B cell (primary cell): ENCODE measurements around the gene F12.

ENCODE experiments used
- EZH2 ChIP-seq: IDR thresholded peaks from 2 replicates; pipeline ENCODE4 v1.6.1; 2012; ENCODE audit warnings: borderline replicate concordance, low read depth, mild to moderate bottlenecking, moderate library complexity, low read length; ENCODE audit not compliant: insufficient read depth, poor library complexity, severe bottlenecking
- TF ChIP-seq, protein P1 (sequence below): fragments of 200-600 bp; IDR thresholded peaks from one replicate; pipeline ENCODE4 v1.8.0; 2022; ENCODE audit warnings: antibody characterized with exemption, mild to moderate bottlenecking

DNA sequence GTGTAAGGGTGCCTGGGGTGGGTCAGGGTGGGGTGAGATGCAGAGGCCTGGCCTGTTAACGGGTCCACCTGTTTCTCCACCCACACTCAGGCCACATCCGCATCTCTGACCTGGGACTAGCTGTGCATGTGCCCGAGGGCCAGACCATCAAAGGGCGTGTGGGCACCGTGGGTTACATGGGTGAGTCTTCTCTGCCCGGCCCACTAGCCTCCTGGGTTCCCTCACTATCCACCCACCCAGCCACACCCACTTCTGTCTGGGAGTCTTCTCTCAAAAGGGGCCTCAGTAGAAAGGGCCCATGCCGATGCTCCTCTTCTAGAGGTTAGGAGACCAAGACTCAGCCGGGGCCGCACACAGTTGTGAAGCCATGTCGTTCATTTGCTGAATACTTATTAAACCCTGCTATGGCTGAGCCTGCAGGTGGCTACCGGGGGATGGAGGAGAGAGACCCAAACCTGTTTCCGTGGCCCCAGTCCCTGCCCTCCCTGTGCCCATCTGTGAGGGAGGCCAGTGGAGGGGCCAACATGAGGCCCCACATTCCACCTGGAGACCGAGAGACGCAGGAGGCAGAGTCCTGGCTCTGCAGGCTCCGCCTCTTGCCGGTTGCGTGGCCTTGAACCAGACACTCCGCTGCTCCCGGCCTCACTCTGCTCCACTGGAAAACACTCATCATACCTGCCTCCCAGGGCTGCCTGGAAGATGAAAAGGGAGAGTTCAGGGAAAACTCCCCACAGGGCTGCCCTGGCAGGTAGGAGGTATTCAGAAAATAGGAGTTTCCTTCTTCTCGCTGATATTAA, 25.8 kb upstream of the F12 start:
- no peak for TF ChIP-seq EZH2
- TF ChIP-seq, protein P1, sequence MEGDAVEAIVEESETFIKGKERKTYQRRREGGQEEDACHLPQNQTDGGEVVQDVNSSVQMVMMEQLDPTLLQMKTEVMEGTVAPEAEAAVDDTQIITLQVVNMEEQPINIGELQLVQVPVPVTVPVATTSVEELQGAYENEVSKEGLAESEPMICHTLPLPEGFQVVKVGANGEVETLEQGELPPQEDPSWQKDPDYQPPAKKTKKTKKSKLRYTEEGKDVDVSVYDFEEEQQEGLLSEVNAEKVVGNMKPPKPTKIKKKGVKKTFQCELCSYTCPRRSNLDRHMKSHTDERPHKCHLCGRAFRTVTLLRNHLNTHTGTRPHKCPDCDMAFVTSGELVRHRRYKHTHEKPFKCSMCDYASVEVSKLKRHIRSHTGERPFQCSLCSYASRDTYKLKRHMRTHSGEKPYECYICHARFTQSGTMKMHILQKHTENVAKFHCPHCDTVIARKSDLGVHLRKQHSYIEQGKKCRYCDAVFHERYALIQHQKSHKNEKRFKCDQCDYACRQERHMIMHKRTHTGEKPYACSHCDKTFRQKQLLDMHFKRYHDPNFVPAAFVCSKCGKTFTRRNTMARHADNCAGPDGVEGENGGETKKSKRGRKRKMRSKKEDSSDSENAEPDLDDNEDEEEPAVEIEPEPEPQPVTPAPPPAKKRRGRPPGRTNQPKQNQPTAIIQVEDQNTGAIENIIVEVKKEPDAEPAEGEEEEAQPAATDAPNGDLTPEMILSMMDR = no peak
